Measurements from ENCODE around the gene CGAS. TPM values are rescaled to one million over a fixed set of nuclear protein-coding genes. Genes with fewer than 3 reads are reported as not detected.

CGAS gene
- total and polyA plus RNA-seq, 2 of the 13 experiments (the other 11 are each of a cell fraction or from before 2014, with no cell fraction given): 0.03 to 0.07 TPM

GRCh38 chr6:73461537-73462350 is 9.6 kb upstream of the CGAS start, which contains the start of gene MTO1 (continued):
- TF ChIP-seq RORA (CRISPR knock-in tag; IDR thresholded peaks at IDR 0.05): no peak
- no peak for TF ChIP-seq HIVEP1 (CRISPR knock-in tag; IDR thresholded peaks at IDR 0.05)
- no peak for TF ChIP-seq TIGD3 (CRISPR knock-in tag; IDR thresholded peaks at IDR 0.05; ENCODE audit: borderline replicate concordance)
- TF ChIP-seq TFAP4 (IDR thresholded peaks at IDR 0.05; ENCODE audit: borderline replicate concordance, low read depth): no peak
- no peak for TF ChIP-seq NFE2L2 (IDR thresholded peaks at IDR 0.05; ENCODE audit: low read length)
- no peak for TF ChIP-seq TBL1XR1 (IDR thresholded peaks at IDR 0.05; ENCODE audit: borderline replicate concordance, low read length, partially characterized antibody)
- TF ChIP-seq NFATC3 (CRISPR knock-in tag; IDR thresholded peaks at IDR 0.05): no peak
- TF ChIP-seq HMGXB4 (CRISPR knock-in tag; IDR thresholded peaks at IDR 0.05; ENCODE audit: borderline replicate concordance in 1 of 2, low read depth in 1 of 2): peak; percentile 74 to 91
- TF ChIP-seq ZNF883 (CRISPR knock-in tag; IDR thresholded peaks at IDR 0.05; ENCODE audit: not compliant biosample characterization): peak; percentile 37
- peak; percentile 95 for TF ChIP-seq ASH2L (IDR thresholded peaks at IDR 0.05; ENCODE audit: insufficient read length, low read depth, low read length)
- TF ChIP-seq HDAC6 (IDR thresholded peaks at IDR 0.05; ENCODE audit: low read depth, low read length): no peak
- 0 out of 2 replicates have a peak, but pooled peaks have one; percentile 33 for TF ChIP-seq MAF1 (CRISPR knock-in tag; IDR thresholded peaks at IDR 0.05; ENCODE audit: borderline replicate concordance)
- TF ChIP-seq NFYC (CRISPR knock-in tag; IDR thresholded peaks at IDR 0.05): peak; percentile 77
- TF ChIP-seq YY1 (IDR thresholded peaks at IDR 0.05; ENCODE audit: insufficient read depth, insufficient replicate concordance, low read depth, low read length): peak; percentile 97
- no peak for TF ChIP-seq ZNF34 (CRISPR knock-in tag; IDR thresholded peaks at IDR 0.05; ENCODE audit: borderline replicate concordance)
- TF ChIP-seq EEA1 (CRISPR knock-in tag; IDR thresholded peaks at IDR 0.05; ENCODE audit: borderline replicate concordance): no peak
- no peak for TF ChIP-seq ZNF615 (CRISPR knock-in tag; IDR thresholded peaks at IDR 0.05; ENCODE audit: borderline replicate concordance)
- TF ChIP-seq CCDC6 (CRISPR knock-in tag; IDR thresholded peaks at IDR 0.05): peak; percentile 77
- no peak for TF ChIP-seq JUNB (CRISPR knock-in tag; IDR thresholded peaks at IDR 0.05; ENCODE audit: borderline replicate concordance)
- no peak for TF ChIP-seq NR0B2 (CRISPR knock-in tag; IDR thresholded peaks at IDR 0.05)
- no peak for TF ChIP-seq ELK4 (CRISPR knock-in tag; IDR thresholded peaks at IDR 0.05; ENCODE audit: borderline replicate concordance)
- no peak for TF ChIP-seq ZNF672 (CRISPR knock-in tag; IDR thresholded peaks at IDR 0.05)
- TF ChIP-seq ATF7 (IDR thresholded peaks at IDR 0.05): no peak
- no peak for TF ChIP-seq ATF7 (CRISPR knock-in tag; IDR thresholded peaks at IDR 0.05)
